Vagina (tissue), 2 donors: ENCODE results near the gene GFOD1. TPM values are rescaled to one million over a fixed set of nuclear protein-coding genes. Genes with fewer than 3 reads are reported as not detected.

Experiments
- DNase-seq, 2 donors: peaks; one replicate each; pipeline ENCODE4 v3.0.0-alpha.2; 2017; ENCODE audit errors: extremely low spot score in 2 of 2
- H3K27ac ChIP-seq: fragments of 200-600 bp; sonication (generic); one replicate; pipeline ENCODE4 v1.5.1; 2019
- H3K27me3 ChIP-seq: fragments of 200-600 bp; sonication (generic); one replicate; pipeline ENCODE4 v1.5.1; 2019
- H3K36me3 ChIP-seq, 2 donors: fragments of 200-600 bp; sonication (generic); one replicate each; pipeline ENCODE4 v1.5.1; 2017 to 2019
- H3K4me1 ChIP-seq: fragments of 200-600 bp; sonication (generic); one replicate; pipeline ENCODE4 v1.5.1; 2019
- H3K4me3 ChIP-seq, 2 donors: fragments of 200-600 bp; sonication (generic); 1 replicate in 1 of 2; 2 replicates in 1 of 2; pipeline ENCODE4 v1.5.1; 2016 to 2019
- H3K9me3 ChIP-seq: fragments of 200-600 bp; sonication (generic); one replicate; pipeline ENCODE4 v1.5.1; 2019
- POLR2A ChIP-seq, 2 donors: fragments of 450-650 bp; IDR thresholded peaks; one replicate each; pipeline ENCODE4 v1.6.1; 2017; ENCODE audit warnings: antibody characterized with exemption in 2 of 2, mild to moderate bottlenecking in 2 of 2, moderate library complexity in 2 of 2
- POLR2AphosphoS5 ChIP-seq, 2 donors: sonication (generic); formaldehyde crosslinking; IDR thresholded peaks; one replicate each; pipeline ENCODE4 v1.9.0; 2017; ENCODE audit warnings: antibody characterized with exemption in 2 of 2, mild to moderate bottlenecking in 2 of 2, low read depth in 1 of 2; ENCODE audit not compliant: insufficient read depth in 1 of 2
- intact Hi-C: fragments of 100-400 bp; cut with DNase I; formaldehyde crosslinking; loops from one replicate; pipeline ENCODE4 v1.15.1; 2023
- total RNA-seq: library from RNA; depleted of rRNA; stranded (reverse); fragments of >200 nt; gene quantifications from one replicate; pipeline ENCODE4 v1.2.3, GENCODE V29; 2016
- TF ChIP-seq, protein P1 (sequence below), 3 experiments: fragments of 450-650 bp in 2 of 3; fragments of 200-600 bp in 1 of 3; sonication (generic) in 1 of 3; IDR thresholded peaks; one replicate each; pipeline ENCODE4 v1.5.1; 2017 to 2019; ENCODE audit warnings: antibody characterized with exemption in 3 of 3, mild to moderate bottlenecking in 2 of 3, moderate library complexity in 2 of 3

Gene GFOD1
- 16.9 TPM for total RNA-seq

DNA sequence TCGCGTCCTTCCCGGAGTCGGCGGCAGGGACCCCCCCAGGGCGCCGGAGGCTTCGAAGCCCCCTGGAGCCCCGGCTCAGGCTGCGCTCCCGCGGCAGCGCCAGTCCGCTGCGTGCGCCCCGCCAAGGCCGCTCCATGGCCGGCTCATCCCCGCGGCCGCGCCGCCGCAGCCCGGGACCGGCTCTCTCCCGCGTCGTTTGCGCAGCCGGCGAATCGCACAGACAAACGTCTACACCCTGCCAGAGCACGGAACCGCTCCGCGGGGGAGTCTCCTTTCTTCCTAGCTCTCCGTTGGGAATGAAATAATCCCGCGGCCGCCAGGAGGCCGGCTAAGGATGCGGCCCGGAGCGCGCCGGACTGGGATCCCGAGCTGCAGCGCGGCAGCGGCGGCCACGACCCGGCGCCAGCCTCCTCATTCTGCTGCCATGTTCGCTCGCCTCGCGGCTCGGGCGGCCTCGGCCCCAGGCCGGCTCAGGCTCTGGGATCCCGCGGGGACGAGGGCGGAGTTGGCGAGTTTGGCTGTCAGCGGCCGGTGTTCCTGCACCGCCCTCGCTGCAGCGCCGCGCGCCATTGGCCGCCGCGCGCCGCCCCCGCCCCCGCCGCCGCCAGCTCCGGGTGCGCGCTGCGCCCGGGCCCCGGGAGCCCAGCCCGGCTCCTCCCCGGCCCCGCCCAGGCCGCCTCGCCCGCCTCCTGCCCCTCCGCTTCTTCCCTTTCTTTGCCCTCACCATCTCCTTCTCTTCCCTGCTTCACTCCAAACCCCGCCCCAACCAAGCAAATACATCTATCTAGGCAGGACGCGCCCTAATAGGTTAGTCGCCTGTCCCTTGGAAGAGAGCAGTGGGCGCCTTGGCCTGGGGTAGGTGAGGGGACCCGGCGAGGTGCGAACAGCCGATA, at the start of gene GFOD1:
GFOD1 (minus strand) TSS at position 479 of the 893 bp plus-strand sequence. CDS start 710 bp downstream, outside the sequence.
- no peaks in the 10 kb centered on the region for H3K9me3 ChIP-seq
- H3K4me1 ChIP-seq: peaks cover 28% of the 10 kb centered on the region
- no peak for DNase-seq
- H3K27me3 ChIP-seq: no peaks in the 10 kb centered on the region
- H3K4me3 ChIP-seq: peak within 1 kb of the TSS; percentile 63 to 83
- intact Hi-C loops: loop anchor here (10.0 kb wide), 1 partner anchor 113 kb away; no protein-coding TSS in a partner anchor
- H3K36me3 ChIP-seq: no peaks in the 10 kb centered on the region
- TF ChIP-seq POLR2AphosphoS5 (IDR thresholded peaks at IDR 0.05; ENCODE audit: insufficient read depth in 1 of 2, low read depth in 1 of 2): peak in 1 of 2 donors; percentile 55
- TF ChIP-seq POLR2A (IDR thresholded peaks at IDR 0.05): peak in 1 of 2 donors; percentile 76
- TF ChIP-seq, protein P1, sequence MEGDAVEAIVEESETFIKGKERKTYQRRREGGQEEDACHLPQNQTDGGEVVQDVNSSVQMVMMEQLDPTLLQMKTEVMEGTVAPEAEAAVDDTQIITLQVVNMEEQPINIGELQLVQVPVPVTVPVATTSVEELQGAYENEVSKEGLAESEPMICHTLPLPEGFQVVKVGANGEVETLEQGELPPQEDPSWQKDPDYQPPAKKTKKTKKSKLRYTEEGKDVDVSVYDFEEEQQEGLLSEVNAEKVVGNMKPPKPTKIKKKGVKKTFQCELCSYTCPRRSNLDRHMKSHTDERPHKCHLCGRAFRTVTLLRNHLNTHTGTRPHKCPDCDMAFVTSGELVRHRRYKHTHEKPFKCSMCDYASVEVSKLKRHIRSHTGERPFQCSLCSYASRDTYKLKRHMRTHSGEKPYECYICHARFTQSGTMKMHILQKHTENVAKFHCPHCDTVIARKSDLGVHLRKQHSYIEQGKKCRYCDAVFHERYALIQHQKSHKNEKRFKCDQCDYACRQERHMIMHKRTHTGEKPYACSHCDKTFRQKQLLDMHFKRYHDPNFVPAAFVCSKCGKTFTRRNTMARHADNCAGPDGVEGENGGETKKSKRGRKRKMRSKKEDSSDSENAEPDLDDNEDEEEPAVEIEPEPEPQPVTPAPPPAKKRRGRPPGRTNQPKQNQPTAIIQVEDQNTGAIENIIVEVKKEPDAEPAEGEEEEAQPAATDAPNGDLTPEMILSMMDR (IDR thresholded peaks at IDR 0.05): no peak
- H3K27ac ChIP-seq: peak within 1 kb of the TSS; percentile 82

- H3K27ac ChIP-seq: no peak overlapping the region
- no peak overlapping the region for H3K4me3 ChIP-seq
- intact Hi-C loops: loop anchor here (5.0 kb wide), 1 partner anchor 200 kb away; no protein-coding TSS in a partner anchor
- H3K27me3 ChIP-seq: no peaks in the 10 kb centered on the region
- H3K4me1 ChIP-seq: no peaks in the 10 kb centered on the region
- H3K36me3 ChIP-seq: no peaks in the 10 kb centered on the region
- no peaks in the 10 kb centered on the region for H3K9me3 ChIP-seq
- TF ChIP-seq, protein P1 (IDR thresholded peaks at IDR 0.05): no peak
- TF ChIP-seq POLR2AphosphoS5 (IDR thresholded peaks at IDR 0.05; ENCODE audit: insufficient read depth in 1 of 2, low read depth in 1 of 2): peak in 1 of 2 donors; percentile 12
- TF ChIP-seq POLR2A (IDR thresholded peaks at IDR 0.05): no peak
- DNase-seq: no peak
Observed at GRCh38 chr6:13536796-13537526, 49.6 kb upstream of the GFOD1 start.

DNA sequence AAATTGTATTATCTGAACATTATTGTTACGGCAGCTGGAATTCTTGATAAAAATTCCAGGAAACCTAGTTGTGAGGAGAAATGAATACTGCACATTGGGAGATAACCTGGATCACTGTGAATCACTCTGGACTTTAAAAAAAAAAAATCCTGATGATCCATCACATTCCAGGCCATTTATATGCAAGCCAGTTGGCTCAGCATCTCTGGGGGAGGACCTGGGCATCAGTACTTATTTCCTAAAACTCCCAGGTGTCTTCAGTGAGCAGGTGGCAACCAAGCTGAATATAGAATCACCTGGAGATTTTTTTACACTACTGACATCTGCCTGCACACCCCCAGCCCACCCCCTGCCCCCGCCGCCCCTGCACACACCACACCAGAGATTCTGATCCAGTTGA, 47.9 kb upstream of the GFOD1 start:
- H3K27me3 ChIP-seq: no peaks in the 10 kb centered on the region
- H3K4me1 ChIP-seq: no peaks in the 10 kb centered on the region
- H3K9me3 ChIP-seq: no peaks in the 10 kb centered on the region
- no peak overlapping the region for H3K4me3 ChIP-seq
- DNase-seq: no peak
- intact Hi-C loops: loop anchor here (5.0 kb wide), 1 partner anchor 198 kb away; no protein-coding TSS in a partner anchor
- H3K27ac ChIP-seq: no peak overlapping the region
- TF ChIP-seq, protein P1 (IDR thresholded peaks at IDR 0.05): no peak
- TF ChIP-seq POLR2AphosphoS5 (IDR thresholded peaks at IDR 0.05; ENCODE audit: insufficient read depth in 1 of 2, low read depth in 1 of 2): no peak
- no peak for TF ChIP-seq POLR2A (IDR thresholded peaks at IDR 0.05)
- no peaks in the 10 kb centered on the region for H3K36me3 ChIP-seq

GRCh38 chr6:13534536-13534935, 47.1 kb upstream of the GFOD1 start:
- Histone ChIP-seq H3K27me3 (no peaks in the 10 kb centered on the region), H3K36me3 (no peaks in the 10 kb centered on the region), H3K4me3 (no peak overlapping the region), H3K9me3 (no peaks in the 10 kb centered on the region), H3K4me1 (no peaks in the 10 kb centered on the region), H3K27ac (no peak overlapping the region)
- no peak for DNase-seq
- intact Hi-C loops: no loop called here
- no peak for TF ChIP-seq POLR2AphosphoS5 (IDR thresholded peaks at IDR 0.05; ENCODE audit: insufficient read depth in 1 of 2, low read depth in 1 of 2)
- TF ChIP-seq, protein P1 (IDR thresholded peaks at IDR 0.05): no peak
- no peak for TF ChIP-seq POLR2A (IDR thresholded peaks at IDR 0.05)
